ENCODE measurements around the gene FBXL17. TPM values are rescaled to one million over a fixed set of nuclear protein-coding genes. Genes with fewer than 3 reads are reported as not detected.

FBXL17 gene
- total RNA-seq, 3 donors from 2014 or later, result 22.6 to 31.3 (median 28.8) TPM

- TF ChIP-seq POLR2AphosphoS5 (IDR thresholded peaks at IDR 0.05) (no peak), CTCF (IDR thresholded peaks at IDR 0.05) (no peak), POLR2A (IDR thresholded peaks at IDR 0.05) (no peak)
- no peaks in the 10 kb centered on the region for H3K27me3 ChIP-seq
- H3K4me1 ChIP-seq, result no peaks in the 10 kb centered on the region
- H3K27ac ChIP-seq, result no peak overlapping the region
- H3K9me3 ChIP-seq, result no peaks in the 10 kb centered on the region
- no peak for DNase-seq (ENCODE audit: low spot score in 2 of 2)
- H3K4me3 ChIP-seq, result no peak overlapping the region
- intact Hi-C loops (cut with DNase I; ENCODE audit: low total_unique reads), result no loop called here
- H3K36me3 ChIP-seq, result no peaks in the 10 kb centered on the region
Measured at GRCh38 chr5:107982703-107983425, 399.0 kb downstream of the FBXL17 start.

- intact Hi-C loops (cut with DNase I; ENCODE audit: low total_unique reads), result no loop called here
- DNase-seq (ENCODE audit: low spot score in 2 of 2), result no peak
- no peak overlapping the region for H3K27ac ChIP-seq
- H3K9me3 ChIP-seq, result no peaks in the 10 kb centered on the region
- no peaks in the 10 kb centered on the region for H3K36me3 ChIP-seq
- no peaks in the 10 kb centered on the region for H3K4me1 ChIP-seq
- TF ChIP-seq POLR2AphosphoS5 (IDR thresholded peaks at IDR 0.05), result no peak
- TF ChIP-seq CTCF (IDR thresholded peaks at IDR 0.05), result no peak
- TF ChIP-seq POLR2A (IDR thresholded peaks at IDR 0.05), result no peak
- H3K4me3 ChIP-seq, result no peak overlapping the region
- no peaks in the 10 kb centered on the region for H3K27me3 ChIP-seq
Measured at GRCh38 chr5:107980923-107981692, 400.8 kb downstream of the FBXL17 start.

GRCh38 chr5:107979900-107980299 lies 402.0 kb downstream of the FBXL17 start:
- TF ChIP-seq POLR2A (IDR thresholded peaks at IDR 0.05) (no peak), POLR2AphosphoS5 (IDR thresholded peaks at IDR 0.05) (no peak), CTCF (IDR thresholded peaks at IDR 0.05) (no peak)
- Histone ChIP-seq H3K27ac (no peak overlapping the region), H3K27me3 (no peaks in the 10 kb centered on the region), H3K4me1 (no peaks in the 10 kb centered on the region), H3K36me3 (no peaks in the 10 kb centered on the region), H3K9me3 (no peaks in the 10 kb centered on the region), H3K4me3 (no peak overlapping the region)
- no peak for DNase-seq (ENCODE audit: low spot score in 2 of 2)
- intact Hi-C loops (cut with DNase I; ENCODE audit: low total_unique reads), result no loop called here

- TF ChIP-seq CTCF (IDR thresholded peaks at IDR 0.05) (no peak), POLR2A (IDR thresholded peaks at IDR 0.05) (no peak), POLR2AphosphoS5 (IDR thresholded peaks at IDR 0.05) (no peak)
- no peaks in the 10 kb centered on the region for H3K9me3 ChIP-seq
- H3K4me1 ChIP-seq, result no peaks in the 10 kb centered on the region
- intact Hi-C loops (cut with DNase I; ENCODE audit: low total_unique reads), result no loop called here
- DNase-seq (ENCODE audit: low spot score in 2 of 2), result no peak
- no peaks in the 10 kb centered on the region for H3K36me3 ChIP-seq
- no peak overlapping the region for H3K27ac ChIP-seq
- H3K4me3 ChIP-seq, result no peak overlapping the region
- no peaks in the 10 kb centered on the region for H3K27me3 ChIP-seq
Measured at GRCh38 chr5:107979291-107979690, 402.6 kb downstream of the FBXL17 start.

- no peak for DNase-seq (ENCODE audit: low spot score in 2 of 2)
- Histone ChIP-seq H3K4me3 (no peak overlapping the region), H3K27me3 (no peaks in the 10 kb centered on the region), H3K9me3 (no peaks in the 10 kb centered on the region), H3K4me1 (no peaks in the 10 kb centered on the region), H3K36me3 (no peaks in the 10 kb centered on the region), H3K27ac (no peak overlapping the region)
- intact Hi-C loops (cut with DNase I; ENCODE audit: low total_unique reads), result no loop called here
- TF ChIP-seq POLR2AphosphoS5 (IDR thresholded peaks at IDR 0.05), result no peak
- no peak for TF ChIP-seq CTCF (IDR thresholded peaks at IDR 0.05)
- TF ChIP-seq POLR2A (IDR thresholded peaks at IDR 0.05), result no peak
Measured at GRCh38 chr5:107977550-107978071, 404.3 kb downstream of the FBXL17 start.

Measured in breast epithelium (tissue), 4 donors.